ENCODE data around the gene PHF1. TPM values are rescaled to one million over a fixed set of nuclear protein-coding genes. Genes with fewer than 3 reads are reported as not detected.

PHF1 gene
- total and polyA plus RNA-seq, 2 of the 13 experiments (the other 11 are each of a cell fraction or from before 2014, with no cell fraction given), result 25.4 to 61.9 TPM

GRCh38 chr6:33391278-33391921 is 19.4 kb upstream of the PHF1 start, which contains the start of gene KIFC1 (continued):
- peak; percentile 69; the same call in 1 of the 2 replicates for TF ChIP-seq ZNF558 (CRISPR knock-in tag; IDR thresholded peaks at IDR 0.05; ENCODE audit: borderline replicate concordance)
- peak; percentile 82; the same call in 1 of the 2 replicates for TF ChIP-seq ZNF431 (CRISPR knock-in tag; IDR thresholded peaks at IDR 0.05; ENCODE audit: borderline replicate concordance, low read depth)
- TF ChIP-seq JDP2 (CRISPR knock-in tag; IDR thresholded peaks at IDR 0.05; ENCODE audit: borderline replicate concordance), result peak; percentile 30; the same call in 1 of the 2 replicates

- intact Hi-C loops (cut with micrococcal nuclease; ENCODE audit: unreplicated experiment), result loop anchor here (1.0 to 5.0 kb wide), 5 partner anchors 18 to 195 kb away; partner anchors contain the start of gene CUTA
- no peaks in the 10 kb centered on the region for H3K9me3 ChIP-seq (ENCODE audit: low read length)
- in situ Hi-C loops (cut with HindIII; ENCODE audit: extremely low pct_ligation_motif_present, low pct_unique_long_range_greater_than_20kb), result no loop called here
- peaks cover 51% of the 10 kb centered on the region for H3K79me2 ChIP-seq (ENCODE audit: insufficient read depth, low read length)
- H3K4me1 ChIP-seq (ENCODE audit: insufficient read depth, low read length), result peaks cover 49% of the 10 kb centered on the region
- peak overlapping the region; percentile 83 to 95 (median 90) for H3K4me3 ChIP-seq (replicated peaks in 1 of 3; ENCODE audit: insufficient read depth in 1 of 3, low read depth in 2 of 3, low read length in 3 of 3)
- no peaks in the 10 kb centered on the region for H4K20me1 ChIP-seq (ENCODE audit: insufficient read depth, low read length)
- DNase-seq (ENCODE audit: low spot score) (no peak), FAIRE-seq (no peak), ATAC-seq (peak; percentile 17)
- peak overlapping the region; percentile 90 for H3K9ac ChIP-seq (ENCODE audit: insufficient read depth, low read depth, low read length)
- H3K4me2 ChIP-seq (ENCODE audit: low read depth, low read length), result peak overlapping the region; percentile 80
- CTCF ChIA-PET (ENCODE audit: low intra/inter-chr PET ratio, low total read pairs), result interaction anchor here (1.0 to 1.5 kb wide), 3 partner anchors 34 to 112 kb away, joined by 3 to 19 read pairs (median 5); no protein-coding TSS in a partner anchor
- BruUV-seq (replicated peaks), result TSS peak; percentile 85
- POLR2A ChIA-PET, result no interaction called here
- H3K36me3 ChIP-seq (replicated peaks in 1 of 2; ENCODE audit: control insufficient read depth in 1 of 2, insufficient read depth in 2 of 2, low read length in 2 of 2), result no peaks in the 10 kb centered on the region; a peak in 1 of 5 replicates
- 2% methylated on average over 9 of the region's 31 CpGs for WGBS (ENCODE audit: low lambda C conversion rate)
- H3K27ac ChIP-seq (ENCODE audit: extremely low read length, insufficient read depth, low read length), result peak overlapping the region; percentile 82
- H2AFZ ChIP-seq (ENCODE audit: low read length), result no peak overlapping the region
- H3K27me3 ChIP-seq (ENCODE audit: control insufficient read depth in 1 of 2, insufficient read depth in 2 of 2, low read length in 2 of 2), result no peaks in the 10 kb centered on the region; a peak in 1 of 5 replicates
- TF ChIP-seq FUBP1 (CRISPR knock-in tag; IDR thresholded peaks at IDR 0.05; ENCODE audit: borderline replicate concordance) (no peak), ZNF382 (CRISPR knock-in tag; IDR thresholded peaks at IDR 0.05; ENCODE audit: borderline replicate concordance) (no peak), HIVEP1 (CRISPR knock-in tag; IDR thresholded peaks at IDR 0.05) (no peak), ZBTB1 (CRISPR knock-in tag; IDR thresholded peaks at IDR 0.05; ENCODE audit: borderline replicate concordance) (no peak), MAFG (CRISPR knock-in tag; IDR thresholded peaks at IDR 0.05) (no peak), RBM39 (IDR thresholded peaks at IDR 0.05; ENCODE audit: low read depth, low read length, poor library complexity, severe bottlenecking) (peak; percentile 4), ADNP (CRISPR knock-in tag; IDR thresholded peaks at IDR 0.05) (0 out of 2 replicates have a peak, but pooled peaks have one; percentile 15), IKZF4 (CRISPR knock-in tag; IDR thresholded peaks at IDR 0.05; ENCODE audit: borderline replicate concordance, low read depth, not compliant biosample characterization) (no peak), KLF16 (CRISPR knock-in tag; IDR thresholded peaks at IDR 0.05) (no peak), AGO1 (IDR thresholded peaks at IDR 0.05; ENCODE audit: low read depth, low read length, poor library complexity, severe bottlenecking) (no peak), TCF7L2 (IDR thresholded peaks at IDR 0.05; ENCODE audit: low read depth, low read length) (no peak)
Observed at GRCh38 chr6:33391922-33392594, 18.8 kb upstream of the PHF1 start.
